K562 (cell line): ENCODE results near the gene RBPMS2. TPM values are rescaled to one million over a fixed set of nuclear protein-coding genes. Genes with fewer than 3 reads are reported as not detected.

Experiments used
- ATAC-seq: fragments of 200-7000 bp; cut with Tn5 transposase; 3 replicates; pipeline ENCODE4 v1.9.1; 2020; ENCODE audit warnings: moderate library complexity
- BruUV-seq: library from RNA; stranded (reverse); fragments of 400-500 nt; replicated peaks from 2 replicates; lab custom pipeline; 2021; lab: Mats Ljungman, UMichigan
- CTCF ChIA-PET: fragments of 300-600 bp; formaldehyde crosslinking; extraction: SDS; loops from one replicate; lab custom pipeline; 2021; ENCODE audit warnings: low intra/inter-chr PET ratio; lab: Yijun Ruan, JAX
- POLR2A ChIA-PET: fragments of 300-600, 350-650 bp; sonication (Branson Sonifier 250); formaldehyde crosslinking; extraction: SDS; loops from one replicate; lab custom pipeline; 2021; ENCODE audit warnings: antibody characterized with exemption, inconsistent platforms; lab: Yijun Ruan, JAX
- DNase-seq, 4 experiments: peaks; one replicate each; pipeline versions ENCODE4 v3.0.0 to v3.0.0-alpha.2; 2011 to 2018; ENCODE audit warnings: low spot score in 3 of 4, mixed read lengths in 3 of 4; ENCODE audit errors: extremely low read depth in 1 of 4
- FAIRE-seq: peaks from 2 replicates; lab custom pipeline; 2011; peaks lifted over from hg19 to GRCh38; lab: Jason Lieb, UNC
- H2AFZ ChIP-seq: 2 replicates; pipeline ENCODE4 v1.6.0; 2011; ENCODE audit warnings: low read depth, low read length, control low read depth, inconsistent platforms
- H3K27ac ChIP-seq: fragments of 200-600 bp; 3 replicates; pipeline ENCODE4 v1.8.0; 2011; ENCODE audit warnings: low read depth, mild to moderate bottlenecking, control low read depth, inconsistent platforms, low read length, moderate library complexity, mixed read lengths; ENCODE audit errors: extremely low read depth
- H3K27me3 ChIP-seq, 2 experiments: fragments of 300-600 bp in 1 of 2; 2 replicates in 1 of 2; 3 replicates in 1 of 2; pipeline versions ENCODE4 v1.6.0 to v1.8.0; 2011; ENCODE audit warnings: inconsistent platforms in 2 of 2, low read length in 2 of 2, mild to moderate bottlenecking in 1 of 2, mixed read lengths in 1 of 2, moderate library complexity in 1 of 2; ENCODE audit not compliant: control insufficient read depth in 2 of 2, insufficient read depth in 2 of 2
- H3K36me3 ChIP-seq: fragments of 300-600 bp; 3 replicates; pipeline ENCODE4 v1.8.0; 2011; ENCODE audit warnings: mild to moderate bottlenecking, low read length, inconsistent platforms; ENCODE audit not compliant: control insufficient read depth, insufficient read depth
- H3K4me1 ChIP-seq, 2 experiments: fragments of 200-600 bp in 1 of 2; replicated peaks in 1 of 2; 2 replicates in 1 of 2; 3 replicates in 1 of 2; pipeline versions ENCODE4 v1.5.1 to v1.8.0; 2011; ENCODE audit warnings: inconsistent platforms in 2 of 2, low read length in 2 of 2, mild to moderate bottlenecking in 1 of 2, mixed read lengths in 1 of 2, moderate library complexity in 1 of 2; ENCODE audit not compliant: control insufficient read depth in 2 of 2, insufficient read depth in 2 of 2
- H3K4me2 ChIP-seq: 2 replicates; pipeline ENCODE4 v1.6.1; 2011; ENCODE audit warnings: low read length, control low read depth, inconsistent platforms, mixed read lengths; ENCODE audit not compliant: insufficient read depth
- H3K4me3 ChIP-seq: fragments of 200-600 bp; sonication (generic), shearing (Covaris generic); 2 replicates; pipeline ENCODE4 v1.5.1; 2016; ENCODE audit warnings: control low read depth, inconsistent platforms
- H3K79me2 ChIP-seq: fragments of 200-600 bp; 3 replicates; pipeline ENCODE4 v1.8.0; 2011; ENCODE audit warnings: low read length, inconsistent platforms; ENCODE audit not compliant: control insufficient read depth, insufficient read depth
- H3K9ac ChIP-seq, 2 experiments: 2 replicates each; pipeline versions ENCODE4 v1.6.0 to v1.6.1; 2011; ENCODE audit warnings: low read depth in 2 of 2, low read length in 2 of 2, control low read depth in 1 of 2, inconsistent platforms in 1 of 2, mild to moderate bottlenecking in 1 of 2, mixed read lengths in 1 of 2; ENCODE audit not compliant: insufficient read depth in 1 of 2
- H3K9me1 ChIP-seq: one replicate; pipeline ENCODE4 v1.6.0; 2011; ENCODE audit warnings: inconsistent platforms, mild to moderate bottlenecking, low read length, moderate library complexity; ENCODE audit not compliant: control insufficient read depth, insufficient read depth
- H3K9me3 ChIP-seq: replicated peaks from 2 replicates; pipeline ENCODE4 v1.5.1; 2011; ENCODE audit warnings: low read depth, low read length, inconsistent platforms; ENCODE audit not compliant: control insufficient read depth, insufficient read depth
- H4K20me1 ChIP-seq: replicated peaks from 2 replicates; pipeline ENCODE4 v1.6.1; 2011; ENCODE audit warnings: low read length, inconsistent platforms, mixed read lengths; ENCODE audit not compliant: control insufficient read depth, insufficient read depth
- C11orf30 ChIP-seq: fragments of 450-650 bp; IDR thresholded peaks from 2 replicates; pipeline ENCODE4 v1.6.1; 2016; ENCODE audit warnings: low read depth, mild to moderate bottlenecking
- CEBPZ ChIP-seq: fragments of 150-350 bp; IDR thresholded peaks from 2 replicates; pipeline ENCODE4 v1.6.1; 2014; ENCODE audit warnings: low read depth, mild to moderate bottlenecking, low read length, borderline replicate concordance
- GATAD2A ChIP-seq: fragments of 450-650 bp; IDR thresholded peaks from 2 replicates; pipeline ENCODE4 v1.6.1; 2017
- ILK ChIP-seq: fragments of 450-650 bp; IDR thresholded peaks from 2 replicates; pipeline ENCODE4 v1.6.1; 2016; ENCODE audit warnings: missing genetic modification characterization, low read depth, mild to moderate bottlenecking, missing compliant biosample characterization, moderate library complexity, borderline replicate concordance
- MAFF ChIP-seq: IDR thresholded peaks from 2 replicates; pipeline ENCODE4 v1.6.1; 2012; ENCODE audit warnings: low read length, improper control_type of control experiment
- MAFG ChIP-seq: fragments of 450-650 bp; conservative IDR thresholded peaks from 2 replicates; pipeline ENCODE4 v1.6.1; 2016; ENCODE audit warnings: missing genetic modification characterization, missing compliant biosample characterization
- MAFK ChIP-seq: IDR thresholded peaks from 2 replicates; pipeline ENCODE4 v1.6.1; 2011; ENCODE audit warnings: low read length, improper control_type of control experiment
- MYBL2 ChIP-seq, 2 experiments: fragments of 450-650 bp in 1 of 2; sonication (generic) in 1 of 2; formaldehyde crosslinking in 1 of 2; IDR thresholded peaks; 2 replicates each; pipeline versions ENCODE4 v1.6.1 to v1.8.1; 2017 to 2022; ENCODE audit warnings: borderline replicate concordance in 1 of 2, inconsistent platforms in 1 of 2, low read depth in 1 of 2, mild to moderate bottlenecking in 1 of 2, missing genetic modification reagents in 1 of 2, moderate library complexity in 1 of 2
- NRF1 ChIP-seq, 2 experiments: fragments of 450-650 bp; IDR thresholded peaks in 1 of 2; conservative IDR thresholded peaks in 1 of 2; 2 replicates each; pipeline ENCODE4 v1.6.1; 2014; ENCODE audit warnings: mild to moderate bottlenecking in 2 of 2
- RFX5 ChIP-seq: IDR thresholded peaks from 2 replicates; pipeline ENCODE4 v1.6.1; 2011; ENCODE audit warnings: low read depth, mild to moderate bottlenecking, improper control_type of control experiment, low read length
- SRSF7 ChIP-seq: fragments of 200-400 bp; formaldehyde crosslinking; optimal IDR thresholded peaks from 2 replicates; pipeline ENCODE3; 2017; ENCODE audit warnings: mild to moderate bottlenecking, low read depth, low read length
- TEAD1 ChIP-seq, 2 experiments: fragments of 450-650 bp in 1 of 2; sonication (generic) in 1 of 2; formaldehyde crosslinking; IDR thresholded peaks; 2 replicates each; pipeline versions ENCODE4 v1.4.0 to v1.8.0; 2020 to 2022; ENCODE audit warnings: mild to moderate bottlenecking in 2 of 2, missing genetic modification reagents in 1 of 2
- ZNF12 ChIP-seq: sonication (generic); formaldehyde crosslinking; IDR thresholded peaks from 2 replicates; pipeline ENCODE4 v1.4.0; 2020; ENCODE audit warnings: mild to moderate bottlenecking, missing genetic modification reagents
- ZNF263 ChIP-seq: sonication (generic); formaldehyde crosslinking; IDR thresholded peaks from 2 replicates; pipeline ENCODE4 v1.8.0; 2022; ENCODE audit warnings: mild to moderate bottlenecking, missing genetic modification reagents, borderline replicate concordance
- ZNF316 ChIP-seq: fragments of 450-650 bp; IDR thresholded peaks from 2 replicates; pipeline ENCODE4 v1.6.1; 2016
- WGBS: fragments of 100-300 bp; shearing (Covaris generic); methylation state at CpG from one replicate; pipeline ENCODE4 v1.1.6; 2016; ENCODE audit warnings: low coverage, mixed read lengths; ENCODE audit not compliant: insufficient coverage; ENCODE audit errors: missing lambda C conversion rate; 5-methylcytosine and 5-hydroxymethylcytosine counted together
- in situ Hi-C: fragments of 300-500 bp; cut with MboI; formaldehyde crosslinking; loops from 4 replicates; pipeline ENCODE4 v1.15.0; 2018; ENCODE audit warnings: inconsistent platforms, mixed read lengths
- intact Hi-C: fragments of 100-400 bp; cut with micrococcal nuclease; formaldehyde crosslinking; loops from 2 replicates; pipeline ENCODE4 v1.14.2; 2022
- polyA plus RNA-seq, 8 experiments: library from polyadenylated mRNA; depleted of rRNA in 4 of 8; stranded (reverse) in 5 of 8; unstranded in 3 of 8; fragments of >200 nt; fragmentation: Nextera tagmentation in 2 of 8; fragmentation: Illumina TruSeq in 1 of 8; extraction: Ambion mirVana in 2 of 8; extraction: Trizol in 1 of 8; gene quantifications; 2 replicates each; pipeline versions ENCODE4 v1.2.1 to v1.2.3, GENCODE V29; 2011 to 2014; ENCODE audit warnings: inconsistent platforms in 1 of 8, missing spikeins in 1 of 8
- total RNA-seq, 7 experiments: library from RNA; depleted of rRNA in 6 of 7; stranded (reverse); fragments of >200 nt in 6 of 7; fragmentation: Illumina TruSeq in 2 of 7; extraction: Trizol in 2 of 7; gene quantifications; 2 replicates each; pipeline versions ENCODE4 v1.2.1 to v1.2.3, GENCODE V29; 2011 to 2021; ENCODE audit warnings: low replicate concordance in 1 of 7

RBPMS2 gene
- total and polyA plus RNA-seq, 9 of the 15 experiments (the other 6 are each of a cell fraction or from before 2014, with no cell fraction given) = 0.11 to 2.6 (median 0.37) TPM; not detected in 1

DNA sequence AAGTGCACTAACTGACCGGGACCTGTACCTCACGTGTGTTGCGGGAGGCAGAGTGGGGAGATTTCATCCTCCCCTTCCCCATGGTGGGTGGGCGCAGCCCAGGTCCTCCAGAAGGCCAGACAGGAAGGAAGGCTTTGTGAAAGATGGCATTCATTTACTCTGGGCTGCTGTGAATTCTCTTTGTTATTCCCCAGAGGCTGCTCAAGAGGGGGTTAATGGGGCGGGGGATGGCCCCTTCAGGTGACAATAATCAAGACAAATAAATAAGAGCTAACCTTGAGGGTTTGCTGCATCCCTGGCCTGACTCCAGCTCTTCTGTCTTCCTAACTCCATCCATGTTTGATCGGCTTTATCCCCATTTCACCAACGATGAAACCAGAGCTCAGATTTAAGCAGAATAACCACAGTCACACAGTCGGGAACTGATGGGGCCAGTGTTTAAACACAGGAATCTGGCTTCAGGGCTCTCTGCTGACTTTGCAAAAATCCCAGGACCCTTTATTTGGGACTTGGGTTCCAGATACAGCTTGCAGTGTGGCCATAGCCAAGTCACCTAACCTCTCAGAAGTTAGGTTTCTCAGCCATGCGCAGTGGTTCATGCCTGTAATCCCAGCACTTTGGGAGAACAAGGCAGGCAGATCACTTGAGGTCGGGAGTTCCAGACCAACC is 33.5 kb upstream of the RBPMS2 start:
- Histone ChIP-seq H3K79me2 (no peaks in the 10 kb centered on the region), H3K9me1 (no peaks in the 10 kb centered on the region), H3K4me1 (peaks cover 13% of the 10 kb centered on the region in 2 experiments), H3K4me2 (no peak overlapping the region), H3K4me3 (no peak overlapping the region), H4K20me1 (no peaks in the 10 kb centered on the region; the same call in 1 of the 2 replicates), H3K36me3 (no peaks in the 10 kb centered on the region), H3K9me3 (no peaks in the 10 kb centered on the region), H3K27me3 (peaks cover 3 to 7% of the 10 kb centered on the region in 2 experiments; a peak in 2 of 5 replicates), H3K27ac (no peak overlapping the region), H3K9ac (no peak overlapping the region), H2AFZ (no peak overlapping the region)
- intact Hi-C loops (no loop called here), in situ Hi-C loops (no loop called here)
- 13% methylated on average over 10 of the region's 10 CpGs for WGBS
- ATAC-seq (no peak), FAIRE-seq (no peak), DNase-seq (no peak)
- TF ChIP-seq ILK (tag) = no peak
- TF ChIP-seq ZNF263 = no peak
- TF ChIP-seq ZNF316 = peak; percentile 83
- TF ChIP-seq ZNF12 (CRISPR knock-in tag) = no peak
- TF ChIP-seq GATAD2A = no peak
- no peak for TF ChIP-seq CEBPZ
- peak; percentile 68 for TF ChIP-seq C11orf30
- no peak for TF ChIP-seq MYBL2 (IDR thresholded peaks at IDR 0.05; ENCODE audit: low read depth)
- TF ChIP-seq MYBL2 (CRISPR knock-in tag; IDR thresholded peaks at IDR 0.05; ENCODE audit: borderline replicate concordance) = no peak
- TF ChIP-seq MAFG (tag) = peak; percentile 51
- no peak for TF ChIP-seq SRSF7
- peak; percentile 42; the same call in 1 of the 2 replicates for TF ChIP-seq MAFF
- no peak for TF ChIP-seq RFX5
- TF ChIP-seq NRF1 (conservative IDR thresholded peaks at IDR 0.05 in 1 of 2, IDR thresholded peaks at IDR 0.05 in 1 of 2) = peak in 1 of 2 experiments; percentile 38; a peak in 2 of 4 replicates
- TF ChIP-seq MAFK = peak; percentile 46
- TF ChIP-seq TEAD1 (CRISPR knock-in tag; IDR thresholded peaks at IDR 0.05) = no peak
- POLR2A ChIA-PET = interaction anchor here (0.5 to 1.8 kb wide), 6 partner anchors 13 to 195 kb away, joined by 3 to 6 read pairs (median 4); partner anchors contain the start of gene PIF1
- CTCF ChIA-PET = interaction anchor here (0.6 to 2.1 kb wide), 4 partner anchors 61 to 123 kb away, joined by 3 to 11 read pairs (median 6); no protein-coding TSS in a partner anchor
- no TSS peak for BruUV-seq
